Ishikawa (cell line): ENCODE data around the gene TPD52L2.

ENCODE experiments used
- CEBPB ChIP-seq: IDR thresholded peaks from 2 replicates; pipeline ENCODE4 v1.6.1; 2012
- CREB1 ChIP-seq: IDR thresholded peaks from 2 replicates; pipeline ENCODE4 v1.6.1; 2012; ENCODE audit warnings: low read depth
- EGR1 ChIP-seq: IDR thresholded peaks from 2 replicates; pipeline ENCODE4 v1.6.1; 2012
- EP300 ChIP-seq: IDR thresholded peaks from 2 replicates; pipeline ENCODE4 v1.6.1; 2012; ENCODE audit warnings: borderline replicate concordance
- FOXM1 ChIP-seq: IDR thresholded peaks from 2 replicates; pipeline ENCODE4 v1.6.1; 2012; ENCODE audit warnings: low read depth, borderline replicate concordance
- MAX ChIP-seq: IDR thresholded peaks from 2 replicates; pipeline ENCODE4 v1.6.1; 2012
- NFIC ChIP-seq: IDR thresholded peaks from 2 replicates; pipeline ENCODE4 v1.6.1; 2012
- RAD21 ChIP-seq: IDR thresholded peaks from 2 replicates; pipeline ENCODE4 v1.6.1; 2012; ENCODE audit warnings: low read depth
- REST ChIP-seq: IDR thresholded peaks from 2 replicates; pipeline ENCODE4 v1.6.1; 2012; ENCODE audit warnings: low read depth, mild to moderate bottlenecking
- TAF1 ChIP-seq: IDR thresholded peaks from 2 replicates; pipeline ENCODE4 v1.6.1; 2012; ENCODE audit warnings: low read depth, mild to moderate bottlenecking
- TCF12 ChIP-seq: IDR thresholded peaks from 2 replicates; pipeline ENCODE4 v1.6.1; 2012; ENCODE audit warnings: low read depth
- TEAD4 ChIP-seq: IDR thresholded peaks from 2 replicates; pipeline ENCODE4 v1.6.1; 2012
- USF1 ChIP-seq: IDR thresholded peaks from 2 replicates; pipeline ENCODE4 v1.6.1; 2012
- YY1 ChIP-seq: IDR thresholded peaks from 2 replicates; pipeline ENCODE4 v1.6.1; 2012; ENCODE audit warnings: low read depth
- ZBTB7A ChIP-seq: IDR thresholded peaks from 2 replicates; pipeline ENCODE4 v1.6.1; 2012; ENCODE audit warnings: low read depth

Gene TPD52L2

DNA sequence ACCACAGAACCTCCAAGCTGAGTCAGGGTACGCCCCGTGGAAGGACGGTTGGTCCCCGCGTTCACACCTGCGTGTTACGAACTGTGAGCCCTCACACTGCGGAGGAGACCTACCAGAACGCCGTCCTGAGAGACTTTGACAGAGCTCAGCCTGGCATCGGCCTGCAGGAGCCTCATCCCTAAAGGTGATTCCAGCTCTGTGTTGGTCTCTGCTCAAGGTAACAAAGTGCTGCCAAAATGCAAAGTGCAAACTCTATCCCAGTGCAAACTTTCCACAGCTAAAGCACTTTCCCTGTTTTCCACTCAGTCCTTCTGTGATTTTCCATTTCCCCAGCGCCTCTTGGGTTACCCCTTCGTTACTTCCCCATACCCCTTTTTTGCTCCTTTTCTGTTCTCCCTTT is 25.4 kb upstream of the TPD52L2 start:
- TF ChIP-seq EGR1: no peak
- no peak for TF ChIP-seq EP300
- TF ChIP-seq FOXM1: no peak
- no peak for TF ChIP-seq CREB1
- no peak for TF ChIP-seq TAF1
- TF ChIP-seq TCF12: no peak

DNA sequence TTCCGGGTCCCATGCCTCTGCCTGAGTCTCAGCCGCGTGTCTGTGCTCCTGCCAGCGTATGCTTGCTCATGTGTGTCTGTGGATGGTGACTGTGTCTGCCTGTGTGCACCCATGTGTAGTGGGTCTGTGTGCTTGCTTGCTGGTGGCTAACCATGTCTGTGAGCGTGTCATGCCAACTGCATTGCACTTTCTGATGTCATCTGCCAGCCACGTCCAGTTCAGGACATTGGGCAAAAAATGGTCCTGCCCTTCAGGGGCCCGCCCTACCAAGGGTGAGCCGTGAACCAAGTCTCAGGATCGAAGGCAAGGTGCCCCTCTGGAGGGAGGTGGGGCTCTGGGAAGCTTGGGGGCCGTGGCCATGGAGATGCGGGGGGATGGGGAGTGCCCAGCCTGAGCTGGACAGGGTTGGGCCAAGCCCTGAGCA is 24.7 kb upstream of the TPD52L2 start:
- TF ChIP-seq MAX (peak; percentile 53), ZBTB7A (0 out of 2 replicates have a peak, but pooled peaks have one; percentile 30), FOXM1 (no peak)

GRCh38 chr20:63842258-63842657 is 22.8 kb upstream of the TPD52L2 start:
- TF ChIP-seq YY1 (no peak), REST (no peak), USF1 (no peak), NFIC (no peak), ZBTB7A (no peak), TAF1 (no peak), EP300 (no peak), TCF12 (no peak), MAX (no peak), CREB1 (no peak), FOXM1 (no peak), CEBPB (no peak), TEAD4 (no peak), RAD21 (no peak), EGR1 (no peak)

- TF ChIP-seq MAX (no peak), ZBTB7A (no peak), RAD21 (no peak), CEBPB (no peak), NFIC (no peak), USF1 (no peak), EGR1 (no peak), EP300 (no peak)
Observed at GRCh38 chr20:63843222-63843621, 21.8 kb upstream of the TPD52L2 start.

DNA sequence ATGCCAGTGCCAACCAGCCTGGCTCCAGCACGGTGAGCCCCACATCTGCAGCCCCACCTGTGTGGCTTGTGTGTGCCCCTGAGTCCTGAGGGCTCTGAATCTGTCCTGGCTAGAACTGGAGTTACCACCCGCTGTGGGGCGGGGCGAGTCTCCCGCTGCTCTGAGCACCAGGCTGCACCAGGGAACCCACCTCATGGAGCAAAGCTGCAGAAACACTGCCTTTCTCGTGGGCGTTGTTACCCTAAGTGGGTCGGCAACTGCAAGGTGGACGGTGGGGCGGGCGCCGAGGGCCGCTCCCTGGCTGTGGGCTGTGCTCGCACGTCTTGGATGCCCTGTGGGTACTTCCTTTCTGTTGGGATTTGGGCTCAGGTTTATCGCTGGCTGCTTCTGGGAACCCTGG is 21.3 kb upstream of the TPD52L2 start:
- TF ChIP-seq NFIC (peak; percentile 26; the same call in 1 of the 2 replicates), YY1 (no peak), MAX (peak; percentile 49; the same call in 1 of the 2 replicates), RAD21 (no peak), EP300 (0 out of 2 replicates have a peak, but pooled peaks have one; percentile 47), EGR1 (peak; percentile 62)

GRCh38 chr20:63844511-63844991 is 20.5 kb upstream of the TPD52L2 start:
- TF ChIP-seq TEAD4: no peak
- no peak for TF ChIP-seq FOXM1
- no peak for TF ChIP-seq CREB1
- no peak for TF ChIP-seq TCF12
- no peak for TF ChIP-seq CEBPB
- TF ChIP-seq TAF1: no peak
- no peak for TF ChIP-seq EP300
- no peak for TF ChIP-seq ZBTB7A
- no peak for TF ChIP-seq REST
- no peak for TF ChIP-seq RAD21
- no peak for TF ChIP-seq USF1
- no peak for TF ChIP-seq YY1
- no peak for TF ChIP-seq NFIC
- no peak for TF ChIP-seq MAX
